KMS-11 (cell line): ENCODE measurements around the gene RAPGEF6.
"Not testable (repeated sequence)": the region's sequence is repeated elsewhere in the genome, so short reads cannot be mapped to it uniquely, and the experiment has no call there.

Experiments
- H2AFZ ChIP-seq: fragments of 200-600 bp; sonication (generic); 2 replicates; pipeline ENCODE4 v1.6.1; 2016; ENCODE audit warnings: antibody characterized with exemption, mixed run types, low read depth
- H3K27ac ChIP-seq: fragments of 200-600 bp; sonication (generic); 2 replicates; pipeline ENCODE4 v1.6.1; 2016; ENCODE audit warnings: mild to moderate bottlenecking, mixed run types
- H3K27me3 ChIP-seq: fragments of 200-600 bp; sonication (generic); 2 replicates; pipeline ENCODE4 v1.6.1; 2017; ENCODE audit warnings: mild to moderate bottlenecking, low read depth, mixed run types, moderate library complexity; ENCODE audit not compliant: insufficient read depth
- H3K36me3 ChIP-seq: fragments of 200-600 bp; sonication (generic); 2 replicates; pipeline ENCODE4 v1.6.1; 2017; ENCODE audit warnings: mild to moderate bottlenecking, mixed run types; ENCODE audit not compliant: insufficient read depth
- H3K4me1 ChIP-seq: fragments of 200-600 bp; sonication (generic); 2 replicates; pipeline ENCODE4 v1.6.1; 2016; ENCODE audit warnings: mild to moderate bottlenecking, low read depth, mixed run types; ENCODE audit not compliant: poor library complexity, severe bottlenecking
- H3K4me2 ChIP-seq: fragments of 200-600 bp; sonication (generic); 2 replicates; pipeline ENCODE4 v1.7.0; 2016; ENCODE audit warnings: mild to moderate bottlenecking, mixed run types
- H3K4me3 ChIP-seq: fragments of 200-600 bp; sonication (generic); IDR thresholded peaks from 2 replicates; pipeline ENCODE4 v1.6.1; 2017; ENCODE audit warnings: low read depth, low read length, mixed read lengths; ENCODE audit not compliant: insufficient read depth
- H3K79me2 ChIP-seq: fragments of 200-600 bp; sonication (generic); 2 replicates; pipeline ENCODE4 v1.6.1; 2016; ENCODE audit warnings: low read depth, mixed run types; ENCODE audit not compliant: insufficient read depth
- H3K9ac ChIP-seq: fragments of 200-600 bp; sonication (generic); 2 replicates; pipeline ENCODE4 v1.6.1; 2016; ENCODE audit warnings: mild to moderate bottlenecking, mixed run types
- H4K20me1 ChIP-seq: fragments of 200-600 bp; sonication (generic); 2 replicates; pipeline ENCODE4 v1.6.1; 2016; ENCODE audit warnings: mild to moderate bottlenecking, mixed run types; ENCODE audit not compliant: insufficient read depth
- CTCF ChIP-seq: fragments of 200-600 bp; sonication (generic); conservative IDR thresholded peaks from 2 replicates; pipeline ENCODE4 v1.6.1; 2017; ENCODE audit warnings: low read depth, mild to moderate bottlenecking, antibody characterized with exemption, low read length, moderate library complexity, mixed read lengths

RAPGEF6 gene

GRCh38 chr5:131381777-131382176 lies 253.3 kb downstream of the RAPGEF6 start:
- H3K4me3 ChIP-seq = no peak overlapping the region
- H3K79me2 ChIP-seq = peaks cover 34% of the 10 kb centered on the region

DNA sequence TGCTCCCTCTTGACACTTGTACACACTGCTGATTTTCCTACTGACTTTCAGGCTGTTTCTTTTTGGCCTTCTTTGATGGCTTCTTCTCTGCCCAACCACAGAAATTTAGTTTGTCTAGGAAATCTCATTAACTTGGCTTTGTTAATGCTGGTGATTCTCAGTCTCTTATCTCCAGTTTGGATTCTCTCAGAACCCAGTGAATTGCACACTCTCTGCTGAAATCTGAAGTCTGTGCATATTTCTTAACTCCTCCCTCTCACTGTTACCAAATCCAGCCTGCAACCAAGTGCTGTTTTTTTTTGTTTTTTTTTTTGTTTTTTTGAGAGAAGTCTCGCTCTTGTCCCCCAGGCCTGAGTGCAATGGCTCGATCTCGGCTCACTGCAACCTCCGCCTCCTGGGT lies 254.0 kb downstream of the RAPGEF6 start:
- TF ChIP-seq CTCF = no peak
- H3K4me3 ChIP-seq = no peak overlapping the region
- H3K36me3 ChIP-seq = no peaks in the 10 kb centered on the region
- no peak overlapping the region for H2AFZ ChIP-seq
- peak overlapping the region; percentile 91 for H3K4me2 ChIP-seq
- H3K27me3 ChIP-seq = no peaks in the 10 kb centered on the region
- peaks cover 91% of the 10 kb centered on the region for H3K4me1 ChIP-seq
- H3K27ac ChIP-seq = peak overlapping the region; percentile 99
- no peaks in the 10 kb centered on the region for H4K20me1 ChIP-seq
- peaks cover 42% of the 10 kb centered on the region for H3K79me2 ChIP-seq
- peak overlapping the region; percentile 83; the same call in 1 of the 2 replicates for H3K9ac ChIP-seq

More at GRCh38 chr5:131381777-131382176, 253.3 kb downstream of the RAPGEF6 start:
- peaks cover 90% of the 10 kb centered on the region for H3K4me1 ChIP-seq
- H3K27ac ChIP-seq = peak overlapping the region; percentile 99
- H3K27me3 ChIP-seq = no peaks in the 10 kb centered on the region
- peak overlapping the region; percentile 83; the same call in 1 of the 2 replicates for H3K9ac ChIP-seq
- no peaks in the 10 kb centered on the region for H3K36me3 ChIP-seq
- H2AFZ ChIP-seq = no peak overlapping the region
- no peak for TF ChIP-seq CTCF
- H3K4me2 ChIP-seq = peak overlapping the region; percentile 91
- H4K20me1 ChIP-seq = no peaks in the 10 kb centered on the region

- H3K79me2 ChIP-seq = peaks cover 49% of the 10 kb centered on the region
- peak overlapping the region; percentile 91 for H3K4me2 ChIP-seq
- peak overlapping the region; percentile 83 for H3K9ac ChIP-seq
- H4K20me1 ChIP-seq, H2AFZ ChIP-seq, H3K27me3 ChIP-seq, H3K36me3 ChIP-seq, H3K4me3 ChIP-seq: not testable (repeated sequence)
- H3K27ac ChIP-seq = peak overlapping the region; percentile 99
- peaks cover 99% of the 10 kb centered on the region for H3K4me1 ChIP-seq
These were observed 254.8 kb downstream of the RAPGEF6 start for GRCh38 chr5:131380238-131380637.

- H3K36me3 ChIP-seq = no peaks in the 10 kb centered on the region
- H3K4me1 ChIP-seq = peaks cover 100% of the 10 kb centered on the region
- H3K27ac ChIP-seq = peak overlapping the region; percentile 99
- peak overlapping the region; percentile 91 for H3K4me2 ChIP-seq
- no peaks in the 10 kb centered on the region for H3K27me3 ChIP-seq
- no peak overlapping the region for H2AFZ ChIP-seq
- H3K9ac ChIP-seq = peak overlapping the region; percentile 83
- H3K4me3 ChIP-seq = no peak overlapping the region
- no peak for TF ChIP-seq CTCF
- H4K20me1 ChIP-seq = no peaks in the 10 kb centered on the region
- peaks cover 49% of the 10 kb centered on the region for H3K79me2 ChIP-seq
These were observed 255.3 kb downstream of the RAPGEF6 start for GRCh38 chr5:131379723-131380122.

GRCh38 chr5:131378721-131379541 lies 256.1 kb downstream of the RAPGEF6 start:
- Histone ChIP-seq H3K27me3 (no peaks in the 10 kb centered on the region), H3K79me2 (peaks cover 46% of the 10 kb centered on the region), H2AFZ (no peak overlapping the region), H4K20me1 (no peaks in the 10 kb centered on the region), H3K9ac (peak overlapping the region; percentile 83), H3K4me1 (peaks cover 100% of the 10 kb centered on the region), H3K4me3 (no peak overlapping the region), H3K27ac (peak overlapping the region; percentile 99), H3K36me3 (no peaks in the 10 kb centered on the region), H3K4me2 (peak overlapping the region; percentile 91)
- TF ChIP-seq CTCF = no peak
